ENCODE data around the gene MRPS27.
A peak's percentile ranks its signal among the peaks of the same experiment; 100 is the strongest.
"Not testable (repeated sequence)": the region's sequence is repeated elsewhere in the genome, so short reads cannot be mapped to it uniquely, and the experiment has no call there.

MRPS27 gene

DNA sequence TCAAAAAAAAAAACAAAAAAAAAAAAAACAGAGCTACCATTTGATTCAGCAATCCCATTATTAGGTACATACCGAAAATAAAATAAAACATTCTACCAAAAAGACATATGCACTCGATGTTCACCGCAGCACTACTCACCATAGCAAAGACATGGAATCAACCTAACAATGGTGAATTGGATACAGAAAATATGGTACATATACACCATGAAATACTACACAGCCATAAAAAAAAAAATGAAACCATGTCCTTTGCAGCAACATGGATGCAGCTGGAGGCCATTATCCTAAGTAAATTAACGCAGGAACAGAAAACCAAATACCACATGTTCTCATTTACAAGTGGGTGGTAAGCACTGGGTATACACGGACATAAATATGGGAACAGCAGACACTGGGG lies 21.3 kb downstream of the MRPS27 start:
- H3K27ac ChIP-seq, result no peak overlapping the region
- TF ChIP-seq, protein P1, sequence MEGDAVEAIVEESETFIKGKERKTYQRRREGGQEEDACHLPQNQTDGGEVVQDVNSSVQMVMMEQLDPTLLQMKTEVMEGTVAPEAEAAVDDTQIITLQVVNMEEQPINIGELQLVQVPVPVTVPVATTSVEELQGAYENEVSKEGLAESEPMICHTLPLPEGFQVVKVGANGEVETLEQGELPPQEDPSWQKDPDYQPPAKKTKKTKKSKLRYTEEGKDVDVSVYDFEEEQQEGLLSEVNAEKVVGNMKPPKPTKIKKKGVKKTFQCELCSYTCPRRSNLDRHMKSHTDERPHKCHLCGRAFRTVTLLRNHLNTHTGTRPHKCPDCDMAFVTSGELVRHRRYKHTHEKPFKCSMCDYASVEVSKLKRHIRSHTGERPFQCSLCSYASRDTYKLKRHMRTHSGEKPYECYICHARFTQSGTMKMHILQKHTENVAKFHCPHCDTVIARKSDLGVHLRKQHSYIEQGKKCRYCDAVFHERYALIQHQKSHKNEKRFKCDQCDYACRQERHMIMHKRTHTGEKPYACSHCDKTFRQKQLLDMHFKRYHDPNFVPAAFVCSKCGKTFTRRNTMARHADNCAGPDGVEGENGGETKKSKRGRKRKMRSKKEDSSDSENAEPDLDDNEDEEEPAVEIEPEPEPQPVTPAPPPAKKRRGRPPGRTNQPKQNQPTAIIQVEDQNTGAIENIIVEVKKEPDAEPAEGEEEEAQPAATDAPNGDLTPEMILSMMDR (IDR thresholded peaks at IDR 0.05), result no peak
- TF ChIP-seq ZFX (IDR thresholded peaks at IDR 0.05; ENCODE audit: borderline replicate concordance), result no peak

DNA sequence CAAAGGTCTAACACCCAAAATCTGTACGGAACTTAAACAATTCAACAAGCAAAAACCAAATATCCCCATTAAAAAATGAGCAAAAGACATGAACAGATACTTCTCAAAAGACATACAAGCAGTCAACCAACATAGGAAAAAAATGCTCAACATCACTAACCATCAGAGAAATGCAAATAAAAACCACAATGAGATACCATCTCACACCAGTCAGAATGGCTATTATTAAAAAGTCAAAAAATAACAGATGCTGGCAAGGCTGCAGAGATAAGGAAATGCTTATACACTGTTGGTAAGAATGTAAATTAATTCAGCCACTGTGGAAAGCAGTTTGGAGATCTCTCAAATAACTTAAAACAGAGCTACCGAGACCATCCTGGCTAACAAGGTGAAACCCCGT lies 21.9 kb downstream of the MRPS27 start:
- H3K27ac ChIP-seq, result not testable (repeated sequence)

DNA sequence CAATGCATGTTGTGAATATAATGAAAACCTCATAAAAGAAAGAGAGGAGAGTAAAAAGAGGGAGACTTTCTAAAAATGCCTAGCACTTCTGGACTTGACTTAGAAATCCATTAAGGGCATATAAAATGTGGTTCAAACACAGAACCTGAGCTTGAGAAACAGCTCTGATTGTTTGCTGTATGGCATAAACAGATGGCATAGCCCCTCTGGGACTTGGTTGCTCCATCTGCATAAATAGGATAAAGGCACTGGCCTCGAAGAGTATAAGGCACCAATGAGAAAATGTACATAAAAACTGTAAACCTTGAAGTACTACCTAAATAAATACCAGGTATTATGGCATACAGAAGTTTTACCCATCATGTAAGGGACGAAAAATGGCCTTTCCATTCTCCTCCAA lies 23.8 kb downstream of the MRPS27 start:
- no peak for TF ChIP-seq ZFX (IDR thresholded peaks at IDR 0.05; ENCODE audit: borderline replicate concordance)
- TF ChIP-seq, protein P1 (IDR thresholded peaks at IDR 0.05), result no peak
- H3K27ac ChIP-seq, result 0 out of 2 replicates have a peak overlapping the region, but pooled peaks have one; percentile 11

DNA sequence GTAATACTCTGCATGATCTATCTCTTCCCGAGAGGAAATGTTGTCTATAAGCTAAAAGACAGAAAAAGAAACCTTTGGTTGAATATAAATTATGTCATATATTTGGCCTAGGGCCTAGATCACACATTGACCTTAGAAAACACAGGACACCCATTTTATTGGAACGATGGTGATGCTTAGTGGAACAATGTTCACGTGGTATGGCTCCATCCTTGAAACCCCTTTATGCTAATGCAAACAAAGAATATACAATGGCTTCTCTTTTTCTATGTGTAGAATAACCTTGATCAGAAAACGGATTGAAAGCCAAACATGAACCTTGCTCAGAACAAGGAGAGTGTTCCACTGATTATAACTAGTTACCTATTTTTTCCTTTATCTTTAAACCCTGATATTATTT lies 24.5 kb downstream of the MRPS27 start:
- 0 out of 2 replicates have a peak overlapping the region, but pooled peaks have one; percentile 11 for H3K27ac ChIP-seq
- no peak for TF ChIP-seq ZFX (IDR thresholded peaks at IDR 0.05; ENCODE audit: borderline replicate concordance)
- TF ChIP-seq, protein P1 (IDR thresholded peaks at IDR 0.05), result no peak

DNA sequence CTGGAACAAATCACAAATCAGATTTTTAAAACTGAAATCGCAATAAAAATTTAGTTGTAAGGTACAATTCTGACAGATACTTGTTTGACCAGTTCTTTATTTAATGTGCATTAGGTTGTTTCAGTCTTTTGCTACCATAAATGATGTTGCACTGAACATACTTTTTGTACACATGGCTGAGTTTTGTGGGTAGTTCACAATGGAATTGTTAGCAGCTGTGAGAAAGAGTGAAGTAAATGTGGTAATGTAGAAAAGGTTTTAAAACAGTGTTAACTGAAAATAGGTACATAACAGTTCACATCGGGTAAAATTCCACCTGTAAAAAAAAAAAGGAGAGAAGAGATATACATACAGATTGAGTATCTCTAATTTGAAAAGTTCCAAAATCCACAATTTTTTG lies 25.6 kb downstream of the MRPS27 start:
- no peak for TF ChIP-seq ZFX (IDR thresholded peaks at IDR 0.05; ENCODE audit: borderline replicate concordance)
- TF ChIP-seq, protein P1 (IDR thresholded peaks at IDR 0.05), result no peak

DNA sequence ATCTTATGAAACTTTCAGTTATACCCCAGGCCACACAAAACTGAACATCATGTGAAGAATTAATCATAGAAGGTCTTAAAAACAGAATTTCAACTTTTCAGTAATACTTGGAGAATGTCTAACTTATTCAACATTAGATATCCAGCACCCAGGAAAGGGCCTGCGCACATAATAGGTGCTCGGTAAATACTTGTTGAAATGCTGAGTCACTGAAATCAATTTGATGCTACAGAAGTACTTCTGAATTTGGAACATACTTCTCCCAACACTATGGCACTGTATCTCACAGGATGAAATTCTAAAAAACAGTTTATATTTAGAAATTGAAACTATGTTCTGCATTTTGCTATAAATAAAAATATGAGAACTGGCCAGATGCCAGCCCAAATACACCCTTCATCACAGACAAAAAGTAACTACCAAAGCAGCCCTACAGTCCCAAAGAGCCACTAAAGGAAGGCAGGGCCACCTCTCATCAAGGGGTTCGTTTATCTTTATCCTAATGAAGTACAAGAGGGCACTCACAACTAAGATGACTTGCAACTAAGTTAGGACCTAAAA lies 26.5 kb downstream of the MRPS27 start:
- no peak for TF ChIP-seq ZFX (IDR thresholded peaks at IDR 0.05; ENCODE audit: borderline replicate concordance)
- TF ChIP-seq, protein P1 (IDR thresholded peaks at IDR 0.05), result no peak
- no peak overlapping the region for H3K27ac ChIP-seq

More for the DNA sequence above, 25.6 kb downstream of the MRPS27 start:
- no peak overlapping the region for H3K27ac ChIP-seq

DNA sequence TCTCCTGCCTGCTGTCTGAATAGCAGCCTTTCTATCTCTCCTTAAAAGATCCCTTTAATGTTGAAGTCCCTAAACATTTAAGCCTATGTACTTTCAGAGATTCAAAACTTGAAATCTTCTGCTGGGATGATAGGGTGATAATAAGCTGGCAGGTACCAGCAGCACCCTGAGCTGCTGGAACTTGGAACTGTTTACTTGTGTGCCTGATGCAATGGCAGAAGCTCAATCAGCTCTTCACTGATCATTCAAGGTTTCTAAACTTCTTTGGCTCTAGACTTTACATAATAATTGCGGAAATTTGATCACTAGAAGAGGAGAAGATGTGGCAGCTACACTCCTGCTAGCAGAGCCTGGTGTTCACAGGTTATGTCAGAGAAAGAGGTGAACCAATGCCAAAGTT lies 27.6 kb downstream of the MRPS27 start:
- peak overlapping the region; percentile 12; the same call in 1 of the 2 replicates for H3K27ac ChIP-seq
- TF ChIP-seq ZFX (IDR thresholded peaks at IDR 0.05; ENCODE audit: borderline replicate concordance), result no peak
- TF ChIP-seq, protein P1 (IDR thresholded peaks at IDR 0.05), result no peak

DNA sequence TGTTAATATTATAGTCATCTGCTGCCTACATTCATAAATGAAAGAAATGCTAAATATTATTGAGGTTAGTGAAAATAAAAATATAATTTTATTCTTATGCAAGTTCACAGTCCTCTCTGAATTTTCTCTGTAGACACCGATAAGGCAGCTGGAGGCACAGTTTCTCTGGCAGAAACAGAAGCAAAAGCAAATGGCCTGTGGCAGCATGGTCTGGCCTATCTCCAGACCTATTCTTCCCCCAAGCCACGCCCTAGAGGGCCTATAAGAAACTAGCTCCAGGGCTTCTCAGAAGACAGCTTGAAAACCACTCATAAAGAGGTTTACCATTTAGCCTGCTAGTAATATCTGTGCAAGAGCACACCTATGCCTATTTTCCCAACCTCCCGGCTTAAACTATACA lies 28.4 kb downstream of the MRPS27 start:
- TF ChIP-seq ZFX (IDR thresholded peaks at IDR 0.05; ENCODE audit: borderline replicate concordance), result no peak
- TF ChIP-seq, protein P1 (IDR thresholded peaks at IDR 0.05), result no peak
- H3K27ac ChIP-seq, result 0 out of 2 replicates have a peak overlapping the region, but pooled peaks have one; percentile 12

Data from 22Rv1 (cell line).